ENCODE data around the gene TNFRSF25. TPM values are rescaled to one million over a fixed set of nuclear protein-coding genes. Genes with fewer than 3 reads are reported as not detected.

TNFRSF25 gene
- total and polyA plus RNA-seq, 2 donors (not counting 3 experiments of a cell fraction or from before 2014, with no cell fraction given): 33.9 to 38.8 TPM

DNA sequence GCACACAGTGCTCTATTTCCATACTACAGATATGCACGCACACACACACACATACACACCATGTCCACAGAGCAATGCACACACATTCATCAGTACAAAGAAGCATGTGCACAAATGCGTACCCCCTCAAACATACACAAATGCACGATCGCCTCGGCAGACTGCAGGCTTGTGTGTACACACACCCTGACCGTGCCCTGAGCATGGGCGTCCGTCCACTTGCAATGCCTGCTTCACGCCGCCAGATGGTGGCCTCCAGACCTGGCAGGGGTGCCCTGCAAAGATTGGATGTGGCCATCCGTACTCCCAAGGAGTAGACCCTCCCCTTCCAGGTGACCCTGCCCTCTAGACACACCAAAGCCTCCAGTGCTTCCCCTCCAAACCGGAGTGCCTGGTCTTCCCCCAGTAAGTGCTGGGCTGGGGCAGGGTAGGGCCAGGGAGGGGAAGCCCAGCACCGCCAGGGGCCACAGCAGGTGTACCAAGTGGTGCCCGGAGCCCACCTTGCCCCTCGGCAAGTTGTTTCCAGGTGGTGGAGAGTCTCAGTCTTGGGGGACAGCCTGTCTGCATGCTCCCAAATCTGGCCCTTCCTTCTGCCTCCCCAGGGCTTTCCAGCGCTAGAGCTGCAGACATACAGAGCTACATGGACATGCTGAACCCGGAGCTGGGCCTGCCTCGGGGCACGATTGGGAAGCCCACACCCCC, 20.8 kb downstream of the TNFRSF25 start:
- Histone ChIP-seq H4K20me1 (replicated peaks; ENCODE audit: control insufficient read depth, extremely low read depth, insufficient read depth, low read length) (no peaks in the 10 kb centered on the region), H3K9me3 (replicated peaks; ENCODE audit: control insufficient read depth, insufficient read depth, low read length) (no peaks in the 10 kb centered on the region), H3K4me3 (replicated peaks in 1 of 3; ENCODE audit: insufficient read depth in 1 of 3, low read depth in 1 of 3, low read length in 3 of 3) (no peak overlapping the region), H3K27me3 (ENCODE audit: control insufficient read depth in 2 of 2, insufficient read depth in 2 of 2, low read length in 2 of 2) (peaks cover 32 to 34% of the 10 kb centered on the region in 2 experiments), H3K4me1 (ENCODE audit: control insufficient read depth, extremely low read depth, insufficient read depth, low read length) (no peaks in the 10 kb centered on the region), H3K36me3 (ENCODE audit: control insufficient read depth in 2 of 2, extremely low read depth in 1 of 2, insufficient read depth in 2 of 2, low read length in 2 of 2) (no peaks in the 10 kb centered on the region), H3K4me2 (ENCODE audit: insufficient read depth, low read length) (no peak overlapping the region), H3K9ac (replicated peaks; ENCODE audit: extremely low read depth, insufficient read depth, low read length) (no peak overlapping the region), H2AFZ (ENCODE audit: low read depth, low read length) (no peak overlapping the region), H3K79me2 (ENCODE audit: control insufficient read depth, insufficient read depth, low read length) (no peaks in the 10 kb centered on the region), H3K27ac (ENCODE audit: insufficient read depth, low read depth, low read length) (no peak overlapping the region), H3K9me1 (replicated peaks; ENCODE audit: control insufficient read depth, extremely low read depth, insufficient read depth, low read length) (no peaks in the 10 kb centered on the region)
- dilution Hi-C loops (cut with MboI; ENCODE audit: extremely low pct_ligation_motif_present, low sequenced_read_pairs) (no loop called here), intact Hi-C loops (cut with micrococcal nuclease) (loop anchor here (1.0 to 2.0 kb wide), 2 partner anchors 42 to 773 kb away; no protein-coding TSS in a partner anchor)
- no peak for TF ChIP-seq POLR2A (IDR thresholded peaks at IDR 0.05; ENCODE audit: low read depth, low read length)
- TF ChIP-seq POLR2AphosphoS5 (IDR thresholded peaks at IDR 0.05; ENCODE audit: insufficient read depth, low read depth, low read length): no peak
- TF ChIP-seq, protein P1, sequence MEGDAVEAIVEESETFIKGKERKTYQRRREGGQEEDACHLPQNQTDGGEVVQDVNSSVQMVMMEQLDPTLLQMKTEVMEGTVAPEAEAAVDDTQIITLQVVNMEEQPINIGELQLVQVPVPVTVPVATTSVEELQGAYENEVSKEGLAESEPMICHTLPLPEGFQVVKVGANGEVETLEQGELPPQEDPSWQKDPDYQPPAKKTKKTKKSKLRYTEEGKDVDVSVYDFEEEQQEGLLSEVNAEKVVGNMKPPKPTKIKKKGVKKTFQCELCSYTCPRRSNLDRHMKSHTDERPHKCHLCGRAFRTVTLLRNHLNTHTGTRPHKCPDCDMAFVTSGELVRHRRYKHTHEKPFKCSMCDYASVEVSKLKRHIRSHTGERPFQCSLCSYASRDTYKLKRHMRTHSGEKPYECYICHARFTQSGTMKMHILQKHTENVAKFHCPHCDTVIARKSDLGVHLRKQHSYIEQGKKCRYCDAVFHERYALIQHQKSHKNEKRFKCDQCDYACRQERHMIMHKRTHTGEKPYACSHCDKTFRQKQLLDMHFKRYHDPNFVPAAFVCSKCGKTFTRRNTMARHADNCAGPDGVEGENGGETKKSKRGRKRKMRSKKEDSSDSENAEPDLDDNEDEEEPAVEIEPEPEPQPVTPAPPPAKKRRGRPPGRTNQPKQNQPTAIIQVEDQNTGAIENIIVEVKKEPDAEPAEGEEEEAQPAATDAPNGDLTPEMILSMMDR (IDR thresholded peaks at IDR 0.05; ENCODE audit: extremely low read depth in 1 of 2, insufficient read depth in 1 of 2, low read depth in 1 of 2, low read length in 2 of 2): peak; percentile 38 to 69
- FAIRE-seq (peak; percentile 92), DNase-seq (ENCODE audit: low read depth, low spot score) (peak; percentile 35)
- ChIA-PET CTCF (interaction anchor here (0.8 to 2.0 kb wide), 6 partner anchors 14 to 202 kb away, joined by 3 to 9 read pairs (median 4); partner anchors contain the start of gene HES2), POLR2A (no interaction called here)
- no TSS peak for BruUV-seq (replicated peaks)

DNA sequence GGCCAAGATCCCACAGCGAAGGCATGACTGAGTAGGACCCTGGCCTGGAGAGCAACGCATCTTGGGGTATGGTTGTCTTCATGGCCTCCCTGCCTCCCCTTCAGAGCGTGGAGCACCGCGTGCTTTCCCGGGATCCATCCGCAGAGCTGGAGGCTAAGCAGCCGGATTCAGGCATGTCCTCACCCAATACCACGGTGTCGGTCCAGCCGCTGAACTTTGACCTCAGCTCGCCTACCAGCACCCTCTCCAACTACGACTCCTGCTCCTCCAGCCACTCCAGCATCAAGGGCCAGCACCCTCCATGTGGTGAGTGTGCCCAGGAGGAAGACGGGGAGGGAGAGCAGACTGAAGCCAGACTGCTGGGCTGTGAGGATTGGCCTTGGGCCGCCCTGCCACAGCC, 21.6 kb downstream of the TNFRSF25 start:
- Histone ChIP-seq H3K27me3 (ENCODE audit: control insufficient read depth in 2 of 2, insufficient read depth in 2 of 2, low read length in 2 of 2) (peaks cover 24 to 27% of the 10 kb centered on the region in 2 experiments), H4K20me1 (replicated peaks; ENCODE audit: control insufficient read depth, extremely low read depth, insufficient read depth, low read length) (no peaks in the 10 kb centered on the region), H2AFZ (ENCODE audit: low read depth, low read length) (no peak overlapping the region), H3K4me1 (ENCODE audit: control insufficient read depth, extremely low read depth, insufficient read depth, low read length) (no peaks in the 10 kb centered on the region), H3K9ac (replicated peaks; ENCODE audit: extremely low read depth, insufficient read depth, low read length) (no peak overlapping the region), H3K9me1 (replicated peaks; ENCODE audit: control insufficient read depth, extremely low read depth, insufficient read depth, low read length) (no peaks in the 10 kb centered on the region), H3K27ac (ENCODE audit: insufficient read depth, low read depth, low read length) (no peak overlapping the region), H3K36me3 (ENCODE audit: control insufficient read depth in 2 of 2, extremely low read depth in 1 of 2, insufficient read depth in 2 of 2, low read length in 2 of 2) (no peaks in the 10 kb centered on the region), H3K79me2 (ENCODE audit: control insufficient read depth, insufficient read depth, low read length) (no peaks in the 10 kb centered on the region), H3K4me3 (replicated peaks in 1 of 3; ENCODE audit: insufficient read depth in 1 of 3, low read depth in 1 of 3, low read length in 3 of 3) (no peak overlapping the region), H3K9me3 (replicated peaks; ENCODE audit: control insufficient read depth, insufficient read depth, low read length) (no peaks in the 10 kb centered on the region), H3K4me2 (ENCODE audit: insufficient read depth, low read length) (no peak overlapping the region)
- ChIA-PET CTCF (no interaction called here), POLR2A (no interaction called here)
- no peak for DNase-seq (ENCODE audit: low read depth, low spot score)
- intact Hi-C loops (cut with micrococcal nuclease) (loop anchor here (2.0 kb wide), 1 partner anchor 42 kb away; no protein-coding TSS in a partner anchor), dilution Hi-C loops (cut with MboI; ENCODE audit: extremely low pct_ligation_motif_present, low sequenced_read_pairs) (no loop called here)
- BruUV-seq (replicated peaks): no TSS peak
- no peak for FAIRE-seq
- no peak for TF ChIP-seq GATA2 (IDR thresholded peaks at IDR 0.05; ENCODE audit: insufficient read depth, insufficient read length, low read depth, low read length)
- no peak for TF ChIP-seq EZH2 (IDR thresholded peaks at IDR 0.05; ENCODE audit: borderline replicate concordance, low read depth, low read length, severe bottlenecking)
- TF ChIP-seq, protein P2, sequence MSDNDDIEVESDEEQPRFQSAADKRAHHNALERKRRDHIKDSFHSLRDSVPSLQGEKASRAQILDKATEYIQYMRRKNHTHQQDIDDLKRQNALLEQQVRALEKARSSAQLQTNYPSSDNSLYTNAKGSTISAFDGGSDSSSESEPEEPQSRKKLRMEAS (IDR thresholded peaks at IDR 0.05; ENCODE audit: insufficient read depth, insufficient read length): no peak
- TF ChIP-seq, protein P1 (IDR thresholded peaks at IDR 0.05; ENCODE audit: extremely low read depth in 1 of 2, insufficient read depth in 1 of 2, low read depth in 1 of 2, low read length in 2 of 2): no peak
- no peak for TF ChIP-seq JUN (IDR thresholded peaks at IDR 0.05; ENCODE audit: borderline replicate concordance, insufficient read depth, insufficient read length, low read depth)
- no peak for TF ChIP-seq POLR2AphosphoS5 (IDR thresholded peaks at IDR 0.05; ENCODE audit: insufficient read depth, low read depth, low read length)
- TF ChIP-seq POLR2A (IDR thresholded peaks at IDR 0.05; ENCODE audit: low read depth, low read length): no peak
- TF ChIP-seq FOS (IDR thresholded peaks at IDR 0.05; ENCODE audit: borderline replicate concordance, insufficient read depth, low read length): no peak
- no peak for TF ChIP-seq MYC (IDR thresholded peaks at IDR 0.05; ENCODE audit: low read depth, low read length)
